22Rv1 (cell line): ENCODE measurements around the gene GLT8D2.

Experiments
- ZFX ChIP-seq: fragments of 450-650 bp; IDR thresholded peaks from 2 replicates; pipeline ENCODE4 v1.6.1; 2017; ENCODE audit warnings: antibody characterized with exemption, borderline replicate concordance
- TF ChIP-seq, protein P1 (sequence below): fragments of 450-650 bp; IDR thresholded peaks from 2 replicates; pipeline ENCODE4 v1.5.1; 2017; ENCODE audit warnings: mild to moderate bottlenecking

DNA sequence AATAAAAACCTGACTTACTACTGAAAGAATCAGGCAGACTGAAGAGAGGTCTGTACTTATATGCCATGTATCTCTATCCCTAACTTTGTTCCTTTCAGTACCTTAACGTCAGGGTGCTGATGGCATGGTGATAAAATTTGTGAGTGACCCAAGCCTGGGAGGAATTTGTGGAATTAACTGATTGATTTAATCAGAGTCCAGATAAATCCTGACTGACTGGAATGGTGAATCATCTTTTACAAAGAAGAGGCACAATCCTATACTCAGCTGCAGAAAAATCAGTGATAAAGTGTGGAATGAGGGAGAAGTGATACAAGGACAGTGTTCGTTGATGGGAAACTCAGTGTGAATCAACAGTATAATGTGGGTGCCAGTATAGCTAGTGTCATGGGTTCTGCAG is 80.6 kb downstream of the GLT8D2 start:
- TF ChIP-seq, protein P1, sequence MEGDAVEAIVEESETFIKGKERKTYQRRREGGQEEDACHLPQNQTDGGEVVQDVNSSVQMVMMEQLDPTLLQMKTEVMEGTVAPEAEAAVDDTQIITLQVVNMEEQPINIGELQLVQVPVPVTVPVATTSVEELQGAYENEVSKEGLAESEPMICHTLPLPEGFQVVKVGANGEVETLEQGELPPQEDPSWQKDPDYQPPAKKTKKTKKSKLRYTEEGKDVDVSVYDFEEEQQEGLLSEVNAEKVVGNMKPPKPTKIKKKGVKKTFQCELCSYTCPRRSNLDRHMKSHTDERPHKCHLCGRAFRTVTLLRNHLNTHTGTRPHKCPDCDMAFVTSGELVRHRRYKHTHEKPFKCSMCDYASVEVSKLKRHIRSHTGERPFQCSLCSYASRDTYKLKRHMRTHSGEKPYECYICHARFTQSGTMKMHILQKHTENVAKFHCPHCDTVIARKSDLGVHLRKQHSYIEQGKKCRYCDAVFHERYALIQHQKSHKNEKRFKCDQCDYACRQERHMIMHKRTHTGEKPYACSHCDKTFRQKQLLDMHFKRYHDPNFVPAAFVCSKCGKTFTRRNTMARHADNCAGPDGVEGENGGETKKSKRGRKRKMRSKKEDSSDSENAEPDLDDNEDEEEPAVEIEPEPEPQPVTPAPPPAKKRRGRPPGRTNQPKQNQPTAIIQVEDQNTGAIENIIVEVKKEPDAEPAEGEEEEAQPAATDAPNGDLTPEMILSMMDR: no peak
- no peak for TF ChIP-seq ZFX
